ENCODE results near the gene AZIN2.

DNA sequence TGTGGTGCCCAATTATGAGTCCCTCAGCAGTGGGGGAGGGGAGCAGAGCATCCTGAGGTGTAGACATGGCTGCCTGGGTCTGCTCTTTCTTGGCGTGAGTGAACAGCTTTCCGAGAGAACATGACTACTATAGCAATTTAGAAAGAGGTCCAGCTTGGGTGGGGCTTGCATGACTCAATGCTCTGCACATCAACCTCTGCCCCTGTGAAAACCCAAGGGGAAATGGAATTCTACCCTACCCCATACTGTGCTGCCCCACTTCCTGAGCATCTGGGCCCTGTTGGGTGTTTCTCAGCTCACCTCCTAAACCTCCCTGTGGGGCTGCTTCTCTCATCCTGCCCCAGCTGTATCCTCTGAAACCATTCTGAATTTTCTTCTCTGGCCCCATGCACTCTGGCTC is 8.2 kb upstream of the AZIN2 start:
- TF ChIP-seq EZH2 (IDR thresholded peaks at IDR 0.05; ENCODE audit: borderline replicate concordance, low read depth, low read length, severe bottlenecking): no peak
- TF ChIP-seq CTCF (IDR thresholded peaks at IDR 0.05; ENCODE audit: borderline replicate concordance, extremely low read depth, low read length, poor library complexity, severe bottlenecking): no peak
